K562 (cell line): Measurements from ENCODE around the gene CAPN10. TPM values are rescaled to one million over a fixed set of nuclear protein-coding genes. Genes with fewer than 3 reads are reported as not detected.

ENCODE experiments used
- ATAC-seq: fragments of 200-7000 bp; cut with Tn5 transposase; 3 replicates; pipeline ENCODE4 v1.9.1; 2020; ENCODE audit warnings: moderate library complexity
- BruUV-seq: library from RNA; stranded (reverse); fragments of 400-500 nt; replicated peaks from 2 replicates; lab custom pipeline; 2021; lab: Mats Ljungman, UMichigan
- CTCF ChIA-PET: fragments of 300-600 bp; formaldehyde crosslinking; extraction: SDS; loops from one replicate; lab custom pipeline; 2021; ENCODE audit warnings: low intra/inter-chr PET ratio; lab: Yijun Ruan, JAX
- POLR2A ChIA-PET: fragments of 300-600, 350-650 bp; sonication (Branson Sonifier 250); formaldehyde crosslinking; extraction: SDS; loops from one replicate; lab custom pipeline; 2021; ENCODE audit warnings: antibody characterized with exemption, inconsistent platforms; lab: Yijun Ruan, JAX
- DNase-seq, 4 experiments: peaks; one replicate each; pipeline versions ENCODE4 v3.0.0 to v3.0.0-alpha.2; 2011 to 2018; ENCODE audit warnings: low spot score in 3 of 4, mixed read lengths in 3 of 4; ENCODE audit errors: extremely low read depth in 1 of 4
- FAIRE-seq: peaks from 2 replicates; lab custom pipeline; 2011; peaks lifted over from hg19 to GRCh38; lab: Jason Lieb, UNC
- H2AFZ ChIP-seq: 2 replicates; pipeline ENCODE4 v1.6.0; 2011; ENCODE audit warnings: low read depth, low read length, control low read depth, inconsistent platforms
- H3K27ac ChIP-seq: fragments of 200-600 bp; 3 replicates; pipeline ENCODE4 v1.8.0; 2011; ENCODE audit warnings: low read depth, mild to moderate bottlenecking, control low read depth, inconsistent platforms, low read length, moderate library complexity, mixed read lengths; ENCODE audit errors: extremely low read depth
- H3K27me3 ChIP-seq, 2 experiments: fragments of 300-600 bp in 1 of 2; 2 replicates in 1 of 2; 3 replicates in 1 of 2; pipeline versions ENCODE4 v1.6.0 to v1.8.0; 2011; ENCODE audit warnings: inconsistent platforms in 2 of 2, low read length in 2 of 2, mild to moderate bottlenecking in 1 of 2, mixed read lengths in 1 of 2, moderate library complexity in 1 of 2; ENCODE audit not compliant: control insufficient read depth in 2 of 2, insufficient read depth in 2 of 2
- H3K36me3 ChIP-seq: fragments of 300-600 bp; 3 replicates; pipeline ENCODE4 v1.8.0; 2011; ENCODE audit warnings: mild to moderate bottlenecking, low read length, inconsistent platforms; ENCODE audit not compliant: control insufficient read depth, insufficient read depth
- H3K4me1 ChIP-seq, 2 experiments: fragments of 200-600 bp in 1 of 2; replicated peaks in 1 of 2; 2 replicates in 1 of 2; 3 replicates in 1 of 2; pipeline versions ENCODE4 v1.5.1 to v1.8.0; 2011; ENCODE audit warnings: inconsistent platforms in 2 of 2, low read length in 2 of 2, mild to moderate bottlenecking in 1 of 2, mixed read lengths in 1 of 2, moderate library complexity in 1 of 2; ENCODE audit not compliant: control insufficient read depth in 2 of 2, insufficient read depth in 2 of 2
- H3K4me2 ChIP-seq: 2 replicates; pipeline ENCODE4 v1.6.1; 2011; ENCODE audit warnings: low read length, control low read depth, inconsistent platforms, mixed read lengths; ENCODE audit not compliant: insufficient read depth
- H3K4me3 ChIP-seq: fragments of 200-600 bp; sonication (generic), shearing (Covaris generic); 2 replicates; pipeline ENCODE4 v1.5.1; 2016; ENCODE audit warnings: control low read depth, inconsistent platforms
- H3K79me2 ChIP-seq: fragments of 200-600 bp; 3 replicates; pipeline ENCODE4 v1.8.0; 2011; ENCODE audit warnings: low read length, inconsistent platforms; ENCODE audit not compliant: control insufficient read depth, insufficient read depth
- H3K9ac ChIP-seq, 2 experiments: 2 replicates each; pipeline versions ENCODE4 v1.6.0 to v1.6.1; 2011; ENCODE audit warnings: low read depth in 2 of 2, low read length in 2 of 2, control low read depth in 1 of 2, inconsistent platforms in 1 of 2, mild to moderate bottlenecking in 1 of 2, mixed read lengths in 1 of 2; ENCODE audit not compliant: insufficient read depth in 1 of 2
- H3K9me1 ChIP-seq: one replicate; pipeline ENCODE4 v1.6.0; 2011; ENCODE audit warnings: inconsistent platforms, mild to moderate bottlenecking, low read length, moderate library complexity; ENCODE audit not compliant: control insufficient read depth, insufficient read depth
- H3K9me3 ChIP-seq: replicated peaks from 2 replicates; pipeline ENCODE4 v1.5.1; 2011; ENCODE audit warnings: low read depth, low read length, inconsistent platforms; ENCODE audit not compliant: control insufficient read depth, insufficient read depth
- H4K20me1 ChIP-seq: replicated peaks from 2 replicates; pipeline ENCODE4 v1.6.1; 2011; ENCODE audit warnings: low read length, inconsistent platforms, mixed read lengths; ENCODE audit not compliant: control insufficient read depth, insufficient read depth
- BRD4 ChIP-seq: fragments of 200-600 bp; sonication (generic); IDR thresholded peaks from 2 replicates; pipeline ENCODE4 v1.6.1; 2017; ENCODE audit warnings: inconsistent platforms
- BRD9 ChIP-seq: fragments of 450-650 bp; IDR thresholded peaks from 2 replicates; pipeline ENCODE4 v1.6.1; 2018; ENCODE audit warnings: low read depth; ENCODE audit not compliant: partially characterized antibody
- CBFA2T3 ChIP-seq: fragments of 450-650 bp; IDR thresholded peaks from 2 replicates; pipeline ENCODE4 v1.6.1; 2017
- KLF1 ChIP-seq: fragments of 450-650 bp; IDR thresholded peaks from 2 replicates; pipeline ENCODE4 v1.6.1; 2016; ENCODE audit warnings: missing genetic modification characterization, missing compliant biosample characterization
- LARP7 ChIP-seq: fragments of 450-650 bp; IDR thresholded peaks from 2 replicates; pipeline ENCODE4 v1.6.1; 2016
- MAFG ChIP-seq: fragments of 450-650 bp; conservative IDR thresholded peaks from 2 replicates; pipeline ENCODE4 v1.6.1; 2016; ENCODE audit warnings: missing genetic modification characterization, missing compliant biosample characterization
- MCM5 ChIP-seq: fragments of 450-650 bp; IDR thresholded peaks from 2 replicates; pipeline ENCODE4 v1.6.1; 2016; ENCODE audit warnings: low read depth
- RAD51 ChIP-seq: fragments of 450-650 bp; IDR thresholded peaks from 2 replicates; pipeline ENCODE4 v1.7.1; 2016; ENCODE audit warnings: low read depth, mild to moderate bottlenecking, borderline replicate concordance
- RREB1 ChIP-seq: fragments of 250-450 bp; sonication (Bioruptor Pico); IDR thresholded peaks from 2 replicates; pipeline ENCODE4 v1.4.0; 2020
- TAF7 ChIP-seq: fragments of 450-650 bp; IDR thresholded peaks from 2 replicates; pipeline ENCODE4 v1.6.1; 2016; ENCODE audit warnings: missing genetic modification characterization, missing compliant biosample characterization
- XRCC5 ChIP-seq: fragments of 200-400 bp; formaldehyde crosslinking; IDR thresholded peaks from 2 replicates; pipeline ENCODE4 v1.6.1; 2017; ENCODE audit warnings: low read depth, mild to moderate bottlenecking, low read length
- ZNF133 ChIP-seq: fragments of 250-450 bp; sonication (Bioruptor Pico); IDR thresholded peaks from 2 replicates; pipeline ENCODE4 v1.4.0; 2020; ENCODE audit warnings: mild to moderate bottlenecking
- ZNF3 ChIP-seq: fragments of 250-450 bp; sonication (Bioruptor Pico); IDR thresholded peaks from 2 replicates; pipeline ENCODE4 v1.5.0; 2021; ENCODE audit warnings: mild to moderate bottlenecking, moderate library complexity
- ZNF518B ChIP-seq: fragments of 250-450 bp; sonication (Bioruptor Pico); IDR thresholded peaks from 2 replicates; pipeline ENCODE4 v1.5.0; 2021; ENCODE audit warnings: mild to moderate bottlenecking, moderate library complexity
- ZNF707 ChIP-seq: fragments of 250-450 bp; sonication (Bioruptor Pico); conservative IDR thresholded peaks from 2 replicates; pipeline ENCODE4 v1.8.0; 2022; ENCODE audit warnings: inconsistent platforms, mild to moderate bottlenecking, moderate library complexity
- ZNF75A ChIP-seq: fragments of 450-650 bp; formaldehyde crosslinking; IDR thresholded peaks from 2 replicates; pipeline ENCODE4 v1.4.0; 2020; ENCODE audit warnings: mild to moderate bottlenecking
- WGBS: fragments of 100-300 bp; shearing (Covaris generic); methylation state at CpG from one replicate; pipeline ENCODE4 v1.1.6; 2016; ENCODE audit warnings: low coverage, mixed read lengths; ENCODE audit not compliant: insufficient coverage; ENCODE audit errors: missing lambda C conversion rate; 5-methylcytosine and 5-hydroxymethylcytosine counted together
- in situ Hi-C: fragments of 300-500 bp; cut with MboI; formaldehyde crosslinking; loops from 4 replicates; pipeline ENCODE4 v1.15.0; 2018; ENCODE audit warnings: inconsistent platforms, mixed read lengths
- intact Hi-C: fragments of 100-400 bp; cut with micrococcal nuclease; formaldehyde crosslinking; loops from 2 replicates; pipeline ENCODE4 v1.14.2; 2022
- polyA plus RNA-seq, 8 experiments: library from polyadenylated mRNA; depleted of rRNA in 4 of 8; stranded (reverse) in 5 of 8; unstranded in 3 of 8; fragments of >200 nt; fragmentation: Nextera tagmentation in 2 of 8; fragmentation: Illumina TruSeq in 1 of 8; extraction: Ambion mirVana in 2 of 8; extraction: Trizol in 1 of 8; gene quantifications; 2 replicates each; pipeline versions ENCODE4 v1.2.1 to v1.2.3, GENCODE V29; 2011 to 2014; ENCODE audit warnings: inconsistent platforms in 1 of 8, missing spikeins in 1 of 8
- total RNA-seq, 7 experiments: library from RNA; depleted of rRNA in 6 of 7; stranded (reverse); fragments of >200 nt in 6 of 7; fragmentation: Illumina TruSeq in 2 of 7; extraction: Trizol in 2 of 7; gene quantifications; 2 replicates each; pipeline versions ENCODE4 v1.2.1 to v1.2.3, GENCODE V29; 2011 to 2021; ENCODE audit warnings: low replicate concordance in 1 of 7

Gene CAPN10
- total and polyA plus RNA-seq, 9 of the 15 experiments (the other 6 are each of a cell fraction or from before 2014, with no cell fraction given) = 0.08 to 26.1 (median 8.4) TPM

- Histone ChIP-seq H3K9ac (no peak overlapping the region), H3K79me2 (no peaks in the 10 kb centered on the region), H3K9me1 (no peaks in the 10 kb centered on the region), H3K27me3 (no peaks in the 10 kb centered on the region), H3K4me2 (no peak overlapping the region), H3K4me1 (peaks cover 0 to 32% of the 10 kb centered on the region in 2 experiments; a peak in 2 of 5 replicates), H4K20me1 (no peaks in the 10 kb centered on the region), H3K4me3 (no peak overlapping the region), H3K36me3 (no peaks in the 10 kb centered on the region), H3K9me3 (no peaks in the 10 kb centered on the region), H3K27ac (no peak overlapping the region), H2AFZ (no peak overlapping the region)
- 28% methylated on average over 9 of the region's 19 CpGs for WGBS
- ATAC-seq (no peak; the same call in 2 of the 3 replicates), FAIRE-seq (no peak), DNase-seq (no peak)
- no TSS peak for BruUV-seq
- CTCF ChIA-PET = no interaction called here
- in situ Hi-C loops = no loop called here
- POLR2A ChIA-PET = interaction anchor here (0.6 kb wide), 1 partner anchor 1044 kb away, joined by 3 read pairs; no protein-coding TSS in a partner anchor
- intact Hi-C loops = no loop called here
- no peak for TF ChIP-seq XRCC5
- no peak for TF ChIP-seq RAD51
- TF ChIP-seq ZNF3 (CRISPR knock-in tag) = no peak
- TF ChIP-seq RREB1 (CRISPR knock-in tag) = no peak
- TF ChIP-seq MAFG (tag) = no peak
- no peak for TF ChIP-seq ZNF707 (CRISPR knock-in tag)
- TF ChIP-seq BRD4 = no peak
- TF ChIP-seq BRD9 = no peak
- no peak for TF ChIP-seq ZNF133 (CRISPR knock-in tag)
- TF ChIP-seq MCM5 = no peak
- no peak for TF ChIP-seq TAF7 (tag)
- no peak for TF ChIP-seq KLF1
- no peak for TF ChIP-seq LARP7
- no peak for TF ChIP-seq CBFA2T3
- no peak for TF ChIP-seq ZNF75A (CRISPR knock-in tag)
- TF ChIP-seq ZNF518B (CRISPR knock-in tag) = no peak
These were observed 33.1 kb downstream of the CAPN10 start for GRCh38 chr2:240619506-240620148.
